Ishikawa (cell line): Measurements from ENCODE around the gene MYOCD.

Experiments
- CEBPB ChIP-seq: IDR thresholded peaks from 2 replicates; pipeline ENCODE4 v1.6.1; 2012
- CREB1 ChIP-seq: IDR thresholded peaks from 2 replicates; pipeline ENCODE4 v1.6.1; 2012; ENCODE audit warnings: low read depth
- EGR1 ChIP-seq: IDR thresholded peaks from 2 replicates; pipeline ENCODE4 v1.6.1; 2012
- EP300 ChIP-seq: IDR thresholded peaks from 2 replicates; pipeline ENCODE4 v1.6.1; 2012; ENCODE audit warnings: borderline replicate concordance
- FOXM1 ChIP-seq: IDR thresholded peaks from 2 replicates; pipeline ENCODE4 v1.6.1; 2012; ENCODE audit warnings: low read depth, borderline replicate concordance
- MAX ChIP-seq: IDR thresholded peaks from 2 replicates; pipeline ENCODE4 v1.6.1; 2012
- NFIC ChIP-seq: IDR thresholded peaks from 2 replicates; pipeline ENCODE4 v1.6.1; 2012
- RAD21 ChIP-seq: IDR thresholded peaks from 2 replicates; pipeline ENCODE4 v1.6.1; 2012; ENCODE audit warnings: low read depth
- REST ChIP-seq: IDR thresholded peaks from 2 replicates; pipeline ENCODE4 v1.6.1; 2012; ENCODE audit warnings: low read depth, mild to moderate bottlenecking
- TAF1 ChIP-seq: IDR thresholded peaks from 2 replicates; pipeline ENCODE4 v1.6.1; 2012; ENCODE audit warnings: low read depth, mild to moderate bottlenecking
- TCF12 ChIP-seq: IDR thresholded peaks from 2 replicates; pipeline ENCODE4 v1.6.1; 2012; ENCODE audit warnings: low read depth
- TEAD4 ChIP-seq: IDR thresholded peaks from 2 replicates; pipeline ENCODE4 v1.6.1; 2012
- USF1 ChIP-seq: IDR thresholded peaks from 2 replicates; pipeline ENCODE4 v1.6.1; 2012
- YY1 ChIP-seq: IDR thresholded peaks from 2 replicates; pipeline ENCODE4 v1.6.1; 2012; ENCODE audit warnings: low read depth
- ZBTB7A ChIP-seq: IDR thresholded peaks from 2 replicates; pipeline ENCODE4 v1.6.1; 2012; ENCODE audit warnings: low read depth

Gene MYOCD

GRCh38 chr17:12643822-12644221, 21.9 kb upstream of the MYOCD start:
- TF ChIP-seq MAX, result no peak

GRCh38 chr17:12644623-12645022, 21.1 kb upstream of the MYOCD start:
- TF ChIP-seq USF1, result no peak
- no peak for TF ChIP-seq REST
- no peak for TF ChIP-seq TEAD4
- TF ChIP-seq NFIC, result no peak
- no peak for TF ChIP-seq FOXM1
- no peak for TF ChIP-seq MAX
- TF ChIP-seq CREB1, result no peak
- no peak for TF ChIP-seq TCF12
- TF ChIP-seq CEBPB, result no peak
- no peak for TF ChIP-seq TAF1
- TF ChIP-seq EGR1, result no peak
- TF ChIP-seq ZBTB7A, result no peak
- TF ChIP-seq EP300, result no peak
- TF ChIP-seq RAD21, result no peak

GRCh38 chr17:12646761-12647422, 18.8 kb upstream of the MYOCD start:
- TF ChIP-seq FOXM1 (no peak), CREB1 (no peak), ZBTB7A (no peak), EGR1 (no peak), MAX (no peak), REST (no peak)

- no peak for TF ChIP-seq USF1
- no peak for TF ChIP-seq YY1
Measured at GRCh38 chr17:12648498-12648897, 17.2 kb upstream of the MYOCD start.

- no peak for TF ChIP-seq YY1
- no peak for TF ChIP-seq NFIC
- no peak for TF ChIP-seq TAF1
- TF ChIP-seq CEBPB, result no peak
- no peak for TF ChIP-seq REST
- no peak for TF ChIP-seq RAD21
- TF ChIP-seq EGR1, result no peak
- no peak for TF ChIP-seq ZBTB7A
- no peak for TF ChIP-seq CREB1
- TF ChIP-seq TEAD4, result no peak
- no peak for TF ChIP-seq USF1
- no peak for TF ChIP-seq EP300
- no peak for TF ChIP-seq MAX
- TF ChIP-seq TCF12, result no peak
- no peak for TF ChIP-seq FOXM1
Measured at GRCh38 chr17:12655936-12656335, 9.8 kb upstream of the MYOCD start.
